SIG-M5 (cell line): ENCODE results near the gene PDE4D.

ENCODE experiments used
- DNase-seq: peaks from one replicate; lab custom pipeline; 2025; lab: John Stamatoyannopoulos, UW

The PDE4D gene

DNA sequence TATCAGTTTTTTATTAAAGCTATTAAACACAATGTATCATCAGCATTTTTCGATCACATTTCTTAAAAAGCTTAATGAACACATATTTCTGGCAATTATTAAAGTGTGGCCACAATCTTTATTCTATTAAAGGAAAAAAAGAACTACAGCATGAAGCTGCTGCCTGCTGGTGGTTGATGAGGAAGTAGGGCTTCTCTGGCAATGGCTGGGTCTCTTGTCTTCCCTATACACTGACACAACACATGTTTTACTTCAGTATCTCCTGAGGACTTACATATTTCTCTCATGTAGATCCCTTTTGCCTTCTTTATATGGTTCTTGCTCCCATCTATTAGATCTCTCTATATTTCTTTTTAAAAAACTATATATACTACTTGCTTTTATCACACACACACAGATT, 719.9 kb downstream of the PDE4D start:
- DNase-seq: no peak

DNA sequence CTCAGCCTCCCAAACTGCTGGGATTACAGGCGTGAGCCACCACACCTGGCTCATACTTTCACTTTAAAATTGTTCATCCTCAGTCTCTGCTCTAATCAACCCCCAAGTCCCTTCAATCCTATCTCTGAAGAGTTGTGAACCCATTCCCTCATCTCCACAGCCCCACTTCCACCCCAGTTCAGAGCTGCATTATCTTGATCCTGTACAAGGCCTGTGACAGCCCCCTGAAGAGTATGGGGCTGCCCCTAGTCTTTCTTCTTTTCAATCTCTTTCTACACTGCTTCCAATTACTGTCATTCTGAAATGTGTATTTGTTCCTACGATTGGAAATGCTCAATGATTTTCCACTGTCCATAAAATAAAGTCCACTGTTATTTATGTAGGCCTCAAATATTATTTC, 722.4 kb downstream of the PDE4D start:
- no peak for DNase-seq

- no peak for DNase-seq
These were observed 723.8 kb downstream of the PDE4D start for GRCh38 chr5:59169768-59170150.

- no peak for DNase-seq
These were observed 724.3 kb downstream of the PDE4D start for GRCh38 chr5:59169081-59169767.

- no peak for DNase-seq
These were observed 725.5 kb downstream of the PDE4D start for GRCh38 chr5:59168067-59168466.

- DNase-seq: no peak
These were observed 729.3 kb downstream of the PDE4D start for GRCh38 chr5:59164041-59164830.

DNA sequence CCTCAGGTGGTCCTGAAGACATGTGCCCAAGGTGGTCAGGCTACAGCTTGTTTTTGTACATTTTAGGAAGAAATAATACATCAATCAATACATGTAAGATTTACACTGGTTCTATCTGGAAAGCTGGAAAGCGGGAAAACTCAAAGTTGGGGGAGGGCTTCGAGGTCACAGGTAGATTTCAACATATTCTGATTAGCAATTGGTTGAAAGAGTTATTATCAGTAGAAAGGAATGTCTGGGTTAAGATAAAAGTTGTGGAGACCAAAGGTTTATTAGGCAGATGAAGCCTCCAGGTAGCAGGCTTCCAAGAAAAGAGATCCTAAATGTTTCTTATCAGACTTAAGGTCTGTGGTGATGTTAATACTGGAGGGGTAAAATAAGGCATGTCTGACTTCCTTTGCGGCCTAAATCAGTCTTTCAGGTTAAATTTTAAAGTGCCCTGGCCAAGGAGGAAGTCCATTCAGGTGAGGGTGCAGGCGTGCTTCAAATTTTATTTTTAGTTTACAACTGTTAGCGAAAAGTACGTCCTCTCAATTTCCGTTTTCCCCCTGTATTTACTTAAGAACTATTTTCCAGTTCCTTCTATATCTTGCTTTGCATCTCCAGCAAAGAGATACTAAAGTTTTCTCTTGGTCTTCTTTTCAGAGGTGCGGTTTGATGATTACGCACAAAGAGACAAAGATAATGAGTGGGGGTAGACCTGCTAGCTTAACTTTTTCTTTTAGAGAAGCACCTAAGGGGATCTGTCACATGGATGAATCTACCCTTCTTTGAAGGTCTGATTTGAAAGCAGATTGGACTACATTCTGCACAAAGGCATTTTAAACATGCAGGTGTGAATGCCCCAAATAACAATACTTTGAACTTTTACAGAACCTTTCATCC, 732.1 kb downstream of the PDE4D start:
- DNase-seq: no peak

DNA sequence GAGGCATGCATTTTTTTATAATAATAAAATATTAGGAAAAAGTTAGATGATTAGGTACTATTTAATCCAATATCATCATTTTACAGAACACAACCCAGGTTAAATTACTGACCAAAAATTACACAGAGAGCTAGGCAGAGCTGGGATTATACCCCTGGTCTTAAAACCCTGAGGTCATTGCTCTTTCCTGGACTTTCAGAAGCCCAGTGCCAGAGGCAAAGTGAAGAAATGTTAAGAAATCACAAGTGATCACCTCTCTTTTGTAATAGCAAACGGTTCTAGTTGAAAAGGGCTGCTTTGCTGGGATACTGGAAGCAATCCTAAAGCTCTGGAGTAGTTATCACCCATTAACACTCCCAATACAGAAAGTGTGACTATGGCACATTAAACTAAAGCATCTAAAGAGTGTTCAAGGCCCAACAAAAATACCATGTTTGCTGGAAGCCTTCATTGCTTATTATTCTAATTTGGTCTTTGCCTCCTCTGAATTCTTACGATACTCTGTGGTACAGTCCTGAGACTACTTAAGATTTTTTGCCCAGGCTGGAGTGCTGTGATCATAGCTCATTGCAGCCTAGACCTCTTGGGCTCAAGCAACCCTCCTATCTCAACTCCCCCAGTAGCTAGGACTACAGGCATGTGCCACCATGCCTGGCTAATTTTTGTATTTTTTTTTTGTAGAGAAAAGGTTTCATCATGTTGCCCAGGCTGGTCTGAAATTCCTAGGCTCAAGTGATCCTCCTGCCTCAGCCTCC, 734.7 kb downstream of the PDE4D start:
- DNase-seq: no peak

GRCh38 chr5:59158165-59158564, 735.4 kb downstream of the PDE4D start:
- DNase-seq: no peak

- no peak for DNase-seq
These were observed 736.5 kb downstream of the PDE4D start for GRCh38 chr5:59157068-59157467.

DNA sequence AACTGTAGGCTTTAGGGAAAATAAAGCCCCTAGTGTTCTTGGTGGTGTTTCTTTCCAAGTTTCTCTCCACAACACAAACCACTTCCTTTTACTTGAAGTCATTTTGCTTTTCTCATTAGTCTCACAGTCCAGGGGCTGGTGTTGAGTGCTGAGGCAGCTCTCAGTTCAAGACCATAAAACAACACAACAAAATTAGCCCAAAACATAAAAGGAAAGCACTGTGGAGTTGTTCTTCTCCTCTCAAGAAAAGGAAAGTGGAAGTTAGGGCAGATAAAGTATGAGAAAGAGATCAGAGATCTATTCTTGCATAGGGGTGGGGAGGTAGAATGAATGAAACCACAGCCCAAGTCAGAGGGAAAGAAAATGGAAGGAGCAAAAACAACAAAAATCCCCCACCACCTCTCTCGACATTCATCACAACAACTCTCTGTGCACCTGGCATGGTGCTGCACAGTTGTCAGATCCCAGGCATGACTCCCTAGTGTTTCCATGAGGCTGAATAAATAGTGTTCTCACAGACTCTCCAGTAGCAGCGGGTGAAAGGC, 740.8 kb downstream of the PDE4D start:
- DNase-seq: no peak

- DNase-seq: no peak
These were observed 742.2 kb downstream of the PDE4D start for GRCh38 chr5:59151162-59151889.

DNA sequence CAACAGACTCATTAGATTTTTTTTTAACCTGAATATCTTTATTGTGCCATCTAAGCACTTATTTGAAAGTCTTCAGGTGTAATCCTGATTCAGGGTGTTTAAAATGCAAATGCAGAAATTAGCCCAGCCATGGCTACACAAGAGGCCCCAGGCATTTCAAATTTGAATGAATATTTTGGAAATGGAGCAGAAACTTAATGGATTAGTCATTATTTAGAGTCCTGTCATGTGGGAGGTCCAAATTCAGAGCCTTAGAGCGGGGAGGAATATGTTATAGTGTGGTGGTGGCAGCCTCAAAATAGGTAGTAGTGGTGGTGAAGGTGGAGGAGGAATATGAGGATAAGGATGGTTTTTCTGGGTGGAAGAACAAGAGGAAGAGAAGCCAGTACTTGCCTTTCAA, 743.7 kb downstream of the PDE4D start:
- no peak for DNase-seq

GRCh38 chr5:59149271-59149670, 744.3 kb downstream of the PDE4D start:
- DNase-seq: no peak

- DNase-seq: no peak
These were observed 746.8 kb downstream of the PDE4D start for GRCh38 chr5:59146729-59147128.

GRCh38 chr5:59143926-59144333, 749.6 kb downstream of the PDE4D start:
- no peak for DNase-seq

DNA sequence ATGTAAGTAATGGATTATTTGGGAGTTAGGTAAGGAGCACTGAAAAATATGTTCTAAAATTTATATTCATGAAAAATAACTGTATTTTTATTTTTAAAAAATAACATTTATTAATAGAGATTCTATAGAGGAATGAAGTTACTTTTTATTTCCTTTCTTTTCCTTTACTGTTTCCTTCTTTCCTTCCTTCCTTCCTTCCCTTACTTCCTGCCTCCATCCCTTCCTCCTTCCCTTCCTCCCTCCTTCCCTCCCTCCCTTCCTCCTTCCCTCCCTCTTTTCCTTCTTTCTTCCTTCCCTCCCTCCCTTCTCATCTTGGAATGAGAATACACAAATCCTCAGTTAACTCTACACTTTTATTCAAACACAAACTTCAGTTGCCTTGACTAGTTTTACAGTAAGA, 750.6 kb downstream of the PDE4D start:
- no peak for DNase-seq

GRCh38 chr5:59142138-59142537, 751.4 kb downstream of the PDE4D start:
- DNase-seq: no peak

- no peak for DNase-seq
These were observed 753.4 kb downstream of the PDE4D start for GRCh38 chr5:59140133-59140532.

DNA sequence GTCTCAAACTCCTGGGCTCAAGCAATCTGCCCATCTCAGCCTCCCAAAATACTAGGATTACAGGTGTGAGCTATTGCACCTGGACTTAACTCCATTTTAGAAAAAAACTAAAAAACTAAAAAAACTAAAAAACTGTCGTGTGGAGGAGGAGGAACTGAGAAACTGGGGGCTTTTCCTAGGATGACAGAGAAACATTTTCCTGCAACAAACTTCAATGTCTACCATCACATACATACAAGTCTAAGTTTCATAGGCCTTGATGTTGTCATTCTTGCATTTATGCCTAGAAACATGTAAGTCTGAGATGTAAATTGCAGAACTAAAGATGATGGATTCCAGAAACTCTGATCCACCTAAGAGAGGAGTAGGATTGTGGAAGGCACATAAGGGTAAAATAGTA, 753.8 kb downstream of the PDE4D start:
- DNase-seq: no peak

DNA sequence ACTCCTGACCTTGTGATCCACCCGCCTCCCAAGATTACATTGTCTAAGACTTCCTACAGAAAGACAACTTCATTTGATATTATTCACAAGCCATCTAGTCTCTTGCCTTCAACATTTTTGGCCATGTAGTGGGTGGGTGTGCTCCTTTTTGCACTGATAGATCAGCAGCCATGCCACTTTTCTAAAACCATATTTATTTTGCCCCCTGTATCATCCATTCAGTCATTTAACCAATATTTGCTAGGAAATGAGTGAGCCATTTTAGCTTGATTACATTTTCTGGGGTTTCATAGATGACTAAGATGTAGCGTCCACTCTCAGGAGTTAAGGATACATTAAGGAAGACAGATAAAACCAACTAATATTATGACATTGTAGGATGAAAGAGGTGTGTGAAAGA, 755.0 kb downstream of the PDE4D start:
- no peak for DNase-seq
